NCI-H2029 (cell line): ENCODE measurements around the gene S100A11.

Source experiments
- DNase-seq: peaks from one replicate; lab custom pipeline; 2025; lab: John Stamatoyannopoulos, UW

Gene S100A11

GRCh38 chr1:152039461-152039860 lies 2.7 kb upstream of the S100A11 start:
- DNase-seq, result no peak

- no peak for DNase-seq
Observed at GRCh38 chr1:152038871-152039270, 2.1 kb upstream of the S100A11 start.

GRCh38 chr1:152035539-152036266 lies 1.1 kb downstream of the S100A11 start:
- DNase-seq, result no peak

GRCh38 chr1:152034654-152035538 lies 1.9 kb downstream of the S100A11 start:
- DNase-seq, result peak; percentile 6

- DNase-seq, result peak; percentile 10
Observed at GRCh38 chr1:152034324-152034653, 2.5 kb downstream of the S100A11 start.

GRCh38 chr1:152029929-152030211 lies 6.9 kb downstream of the S100A11 start:
- DNase-seq, result no peak

GRCh38 chr1:152029144-152029928 lies 7.5 kb downstream of the S100A11 start:
- no peak for DNase-seq

- no peak for DNase-seq
Observed at GRCh38 chr1:152026895-152027294, 9.9 kb downstream of the S100A11 start.

- DNase-seq, result no peak
Observed at GRCh38 chr1:152024223-152024622, 12.6 kb downstream of the S100A11 start.

GRCh38 chr1:152023221-152023620 lies 13.6 kb downstream of the S100A11 start:
- no peak for DNase-seq

- no peak for DNase-seq
Observed at GRCh38 chr1:152022474-152022873, 14.3 kb downstream of the S100A11 start.

GRCh38 chr1:152021569-152021968 lies 15.2 kb downstream of the S100A11 start:
- no peak for DNase-seq

GRCh38 chr1:152020849-152021248 lies 16.0 kb downstream of the S100A11 start:
- no peak for DNase-seq

- DNase-seq, result no peak
Observed at GRCh38 chr1:152018537-152018936, 18.3 kb downstream of the S100A11 start.

- no peak for DNase-seq
Observed at GRCh38 chr1:152015766-152016165, 21.0 kb downstream of the S100A11 start.

- DNase-seq, result no peak
Observed at GRCh38 chr1:152014943-152015342, 21.9 kb downstream of the S100A11 start.

- DNase-seq, result no peak
Observed at GRCh38 chr1:152013664-152014237, 23.1 kb downstream of the S100A11 start.

- DNase-seq, result no peak
Observed at GRCh38 chr1:152009691-152010090, 27.1 kb downstream of the S100A11 start.

GRCh38 chr1:152007047-152007446 lies 29.8 kb downstream of the S100A11 start:
- DNase-seq, result no peak

GRCh38 chr1:152005360-152005912 lies 31.4 kb downstream of the S100A11 start:
- DNase-seq, result no peak

- no peak for DNase-seq
Observed at GRCh38 chr1:152003846-152004442, 32.9 kb downstream of the S100A11 start.

GRCh38 chr1:152002960-152003359 lies 33.8 kb downstream of the S100A11 start:
- DNase-seq, result no peak
